ENCODE measurements around the gene EXOC8. TPM values are rescaled to one million over a fixed set of nuclear protein-coding genes. Genes with fewer than 3 reads are reported as not detected.

The EXOC8 gene
- total and polyA plus RNA-seq, 9 of the 15 experiments (the other 6 are each of a cell fraction or from before 2014, with no cell fraction given) = 2.1 to 13.6 (median 7.2) TPM

DNA sequence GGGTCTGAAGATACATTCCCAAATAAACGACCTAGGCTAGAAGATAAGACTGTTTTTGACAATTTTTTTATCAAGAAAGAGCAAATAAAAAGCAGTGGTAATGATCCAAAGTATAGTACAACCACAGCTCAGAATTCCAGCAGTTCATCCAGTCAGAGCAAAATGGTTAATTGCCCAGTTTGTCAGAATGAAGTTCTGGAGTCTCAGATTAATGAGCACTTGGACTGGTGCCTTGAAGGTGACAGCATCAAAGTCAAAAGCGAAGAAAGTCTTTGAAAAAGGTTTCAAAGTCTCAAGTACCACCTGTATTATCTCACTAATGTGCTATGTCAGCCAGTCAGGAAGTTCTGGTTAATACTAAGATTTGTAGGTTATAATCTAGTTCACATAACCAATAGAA, 15.4 kb upstream of the EXOC8 start (continued):
- TF ChIP-seq, protein P1, sequence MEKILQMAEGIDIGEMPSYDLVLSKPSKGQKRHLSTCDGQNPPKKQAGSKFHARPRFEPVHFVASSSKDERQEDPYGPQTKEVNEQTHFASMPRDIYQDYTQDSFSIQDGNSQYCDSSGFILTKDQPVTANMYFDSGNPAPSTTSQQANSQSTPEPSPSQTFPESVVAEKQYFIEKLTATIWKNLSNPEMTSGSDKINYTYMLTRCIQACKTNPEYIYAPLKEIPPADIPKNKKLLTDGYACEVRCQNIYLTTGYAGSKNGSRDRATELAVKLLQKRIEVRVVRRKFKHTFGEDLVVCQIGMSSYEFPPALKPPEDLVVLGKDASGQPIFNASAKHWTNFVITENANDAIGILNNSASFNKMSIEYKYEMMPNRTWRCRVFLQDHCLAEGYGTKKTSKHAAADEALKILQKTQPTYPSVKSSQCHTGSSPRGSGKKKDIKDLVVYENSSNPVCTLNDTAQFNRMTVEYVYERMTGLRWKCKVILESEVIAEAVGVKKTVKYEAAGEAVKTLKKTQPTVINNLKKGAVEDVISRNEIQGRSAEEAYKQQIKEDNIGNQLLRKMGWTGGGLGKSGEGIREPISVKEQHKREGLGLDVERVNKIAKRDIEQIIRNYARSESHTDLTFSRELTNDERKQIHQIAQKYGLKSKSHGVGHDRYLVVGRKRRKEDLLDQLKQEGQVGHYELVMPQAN (IDR thresholded peaks at IDR 0.05; ENCODE audit: borderline replicate concordance) = no peak
- TF ChIP-seq, protein P2, sequence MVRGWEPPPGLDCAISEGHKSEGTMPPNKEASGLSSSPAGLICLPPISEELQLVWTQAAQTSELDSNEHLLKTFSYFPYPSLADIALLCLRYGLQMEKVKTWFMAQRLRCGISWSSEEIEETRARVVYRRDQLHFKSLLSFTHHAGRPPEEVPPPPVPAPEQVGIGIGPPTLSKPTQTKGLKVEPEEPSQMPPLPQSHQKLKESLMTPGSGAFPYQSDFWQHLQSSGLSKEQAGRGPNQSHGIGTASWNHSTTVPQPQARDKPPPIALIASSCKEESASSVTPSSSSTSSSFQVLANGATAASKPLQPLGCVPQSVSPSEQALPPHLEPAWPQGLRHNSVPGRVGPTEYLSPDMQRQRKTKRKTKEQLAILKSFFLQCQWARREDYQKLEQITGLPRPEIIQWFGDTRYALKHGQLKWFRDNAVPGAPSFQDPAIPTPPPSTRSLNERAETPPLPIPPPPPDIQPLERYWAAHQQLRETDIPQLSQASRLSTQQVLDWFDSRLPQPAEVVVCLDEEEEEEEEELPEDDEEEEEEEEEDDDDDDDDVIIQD (CRISPR knock-in tag; IDR thresholded peaks at IDR 0.05) = no peak
- TF ChIP-seq RBM39 (optimal IDR thresholded peaks at IDR 0.05; ENCODE audit: low read depth, low read length) = no peak
- TF ChIP-seq MCM2 (IDR thresholded peaks at IDR 0.05; ENCODE audit: low read depth) = no peak
- TF ChIP-seq MAZ (CRISPR knock-in tag; conservative IDR thresholded peaks at IDR 0.05 in 1 of 2, IDR thresholded peaks at IDR 0.05 in 1 of 2) = no peak
- no peak for TF ChIP-seq E2F1 (CRISPR knock-in tag; IDR thresholded peaks at IDR 0.05)
- TF ChIP-seq ZNF780A (CRISPR knock-in tag; IDR thresholded peaks at IDR 0.05) = no peak
- no peak for TF ChIP-seq E2F5 (CRISPR knock-in tag; IDR thresholded peaks at IDR 0.05)
- TF ChIP-seq RAD21 (CRISPR knock-in tag; conservative IDR thresholded peaks at IDR 0.05 in 1 of 2, IDR thresholded peaks at IDR 0.05 in 1 of 2) = no peak
- TF ChIP-seq ZNF785 (CRISPR knock-in tag; IDR thresholded peaks at IDR 0.05) = no peak
- TF ChIP-seq ETV5 (CRISPR knock-in tag; IDR thresholded peaks at IDR 0.05; ENCODE audit: low read depth) = no peak
- TF ChIP-seq ZNF644 (tag; IDR thresholded peaks at IDR 0.05; ENCODE audit: low read depth) = no peak
- TF ChIP-seq, protein P3, sequence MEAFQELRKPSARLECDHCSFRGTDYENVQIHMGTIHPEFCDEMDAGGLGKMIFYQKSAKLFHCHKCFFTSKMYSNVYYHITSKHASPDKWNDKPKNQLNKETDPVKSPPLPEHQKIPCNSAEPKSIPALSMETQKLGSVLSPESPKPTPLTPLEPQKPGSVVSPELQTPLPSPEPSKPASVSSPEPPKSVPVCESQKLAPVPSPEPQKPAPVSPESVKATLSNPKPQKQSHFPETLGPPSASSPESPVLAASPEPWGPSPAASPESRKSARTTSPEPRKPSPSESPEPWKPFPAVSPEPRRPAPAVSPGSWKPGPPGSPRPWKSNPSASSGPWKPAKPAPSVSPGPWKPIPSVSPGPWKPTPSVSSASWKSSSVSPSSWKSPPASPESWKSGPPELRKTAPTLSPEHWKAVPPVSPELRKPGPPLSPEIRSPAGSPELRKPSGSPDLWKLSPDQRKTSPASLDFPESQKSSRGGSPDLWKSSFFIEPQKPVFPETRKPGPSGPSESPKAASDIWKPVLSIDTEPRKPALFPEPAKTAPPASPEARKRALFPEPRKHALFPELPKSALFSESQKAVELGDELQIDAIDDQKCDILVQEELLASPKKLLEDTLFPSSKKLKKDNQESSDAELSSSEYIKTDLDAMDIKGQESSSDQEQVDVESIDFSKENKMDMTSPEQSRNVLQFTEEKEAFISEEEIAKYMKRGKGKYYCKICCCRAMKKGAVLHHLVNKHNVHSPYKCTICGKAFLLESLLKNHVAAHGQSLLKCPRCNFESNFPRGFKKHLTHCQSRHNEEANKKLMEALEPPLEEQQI (IDR thresholded peaks at IDR 0.05) = no peak
- no peak for TF ChIP-seq BCL6 (CRISPR knock-in tag; IDR thresholded peaks at IDR 0.05)
